Hematopoietic multipotent progenitor cell treated with erythropoietin and hydrocortisone succinate and interleukin-3 and kit ligand, for 17 days (in vitro differentiated cells): ENCODE results near the gene SPRED3.
"Not testable (repeated sequence)": the region's sequence is repeated elsewhere in the genome, so short reads cannot be mapped to it uniquely, and the experiment has no call there.

ENCODE experiments used
- DNase-seq: peaks from one replicate; pipeline ENCODE4 v3.0.0-alpha.2; 2015; ENCODE audit warnings: low spot score

Gene SPRED3

DNA sequence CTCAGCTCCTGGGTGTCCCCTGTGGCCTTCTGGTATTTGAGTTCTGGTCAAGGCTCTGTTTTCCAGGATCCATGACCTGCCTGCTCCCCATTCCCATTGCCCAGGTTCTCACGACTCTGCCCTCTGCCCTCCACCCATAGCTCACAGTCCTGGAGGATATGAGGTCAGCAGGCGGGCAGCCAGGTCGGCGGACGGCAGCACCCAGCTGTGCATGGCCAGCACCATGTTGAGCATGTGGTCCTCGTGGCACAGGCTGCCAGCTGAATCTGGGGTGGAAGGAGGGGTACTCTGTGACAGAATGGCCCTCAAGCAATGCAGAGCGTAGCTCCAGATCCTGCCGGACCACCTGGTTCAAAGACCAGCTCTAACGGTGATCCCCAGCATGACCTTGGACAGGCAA, 32.4 kb downstream of the SPRED3 start:
- no peak for DNase-seq

DNA sequence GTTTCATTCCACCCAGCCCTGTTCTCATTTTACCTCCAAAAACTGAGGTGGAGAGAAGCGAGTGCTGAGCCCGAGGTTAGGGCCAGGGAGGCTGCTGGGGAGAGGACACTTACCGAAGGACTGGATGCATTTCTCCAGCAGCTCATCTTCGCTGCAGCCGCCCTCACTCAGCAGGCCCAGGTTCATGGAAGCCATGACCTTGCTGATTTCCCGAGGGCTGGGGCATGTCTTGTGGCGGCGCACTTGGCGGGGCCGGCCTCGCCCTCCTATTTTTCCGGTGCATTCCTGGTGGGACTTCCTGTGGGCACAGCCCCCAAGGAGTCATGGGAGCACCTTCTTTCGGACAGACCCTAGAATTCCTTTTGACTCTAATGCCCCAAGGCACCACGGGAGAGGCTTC, 33.4 kb downstream of the SPRED3 start:
- no peak for DNase-seq

GRCh38 chr19:38422438-38422837, 33.9 kb downstream of the SPRED3 start:
- no peak for DNase-seq

DNA sequence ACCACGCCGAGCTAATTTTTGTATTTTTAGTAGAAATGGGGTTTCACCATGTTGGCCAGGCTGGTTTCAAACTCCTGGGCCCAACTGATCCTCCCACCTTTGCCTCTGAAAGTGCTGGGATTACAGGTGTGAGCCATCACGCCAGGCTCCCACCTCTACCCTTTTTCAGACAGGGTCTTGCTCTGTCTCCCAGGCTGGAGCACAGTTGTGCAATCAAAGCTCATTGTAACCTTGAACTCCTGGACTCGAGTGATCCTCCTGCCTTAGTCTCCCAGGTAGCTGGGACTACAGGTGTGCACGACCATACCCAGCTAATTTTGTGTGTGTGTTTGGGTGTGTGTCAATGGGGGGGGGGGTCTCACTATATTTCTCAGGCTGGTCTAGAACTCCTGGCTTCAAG, 35.8 kb downstream of the SPRED3 start:
- DNase-seq, result no peak

DNA sequence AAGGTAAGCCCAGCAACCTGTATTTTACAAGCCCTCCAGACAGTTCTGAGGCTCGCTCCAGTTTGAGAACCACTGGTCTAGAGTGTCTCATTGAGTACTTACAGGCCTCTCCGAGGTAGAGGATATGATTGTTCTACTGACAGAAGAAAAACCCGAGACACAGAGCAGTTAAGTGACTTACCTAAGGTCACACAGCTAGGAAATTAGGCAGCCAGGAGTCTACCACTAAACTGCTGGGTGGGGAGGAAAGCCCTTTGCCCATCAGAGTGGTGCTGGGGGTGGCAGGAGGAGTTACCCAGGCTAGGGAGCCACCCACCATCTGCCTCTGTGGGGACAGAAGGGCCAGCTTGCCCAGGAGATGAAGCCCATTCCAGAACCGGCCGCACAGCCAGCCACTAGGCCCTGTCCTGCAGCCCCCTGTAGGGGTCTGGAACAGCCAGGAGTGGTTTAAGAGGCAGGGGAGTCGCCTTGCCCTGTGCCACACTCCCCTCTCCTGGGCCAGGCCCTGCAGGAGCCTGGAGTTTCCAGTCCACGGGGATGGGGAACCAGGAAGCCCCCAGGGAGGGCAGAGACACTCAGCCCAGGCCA, 36.8 kb downstream of the SPRED3 start:
- DNase-seq, result no peak

DNA sequence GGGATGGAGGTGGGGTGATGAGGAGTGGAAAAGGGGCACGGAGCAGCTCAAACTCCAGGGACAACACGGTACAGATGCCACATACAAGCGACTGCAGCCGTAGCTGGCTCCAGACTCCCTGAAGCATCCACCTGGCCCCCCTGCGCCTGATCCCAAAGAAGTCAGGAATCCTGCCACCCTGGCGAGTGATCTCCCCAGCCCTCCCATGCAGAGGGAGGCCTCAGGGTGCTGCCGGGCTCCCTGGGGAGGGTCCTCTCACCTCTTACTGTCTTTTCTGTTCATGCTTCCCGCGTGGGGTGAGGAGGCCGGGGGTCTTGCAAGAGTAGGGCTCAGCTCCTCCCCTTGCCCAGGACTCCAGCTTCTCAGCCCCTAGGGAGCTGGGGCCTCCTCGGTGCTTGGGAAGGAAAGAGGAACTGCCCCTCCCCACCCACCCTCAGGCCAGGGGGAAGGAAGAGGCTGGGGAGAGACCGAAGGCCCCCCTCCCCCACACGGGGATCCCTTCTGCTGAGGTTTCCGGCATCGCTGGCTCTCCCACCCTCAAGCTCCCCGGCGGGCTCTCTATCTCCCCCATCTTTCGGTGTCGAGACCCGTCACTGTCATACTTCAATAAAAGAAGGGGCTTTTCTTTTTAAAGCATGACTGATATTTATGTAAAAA, 37.4 kb downstream of the SPRED3 start, which contains the start of gene RASGRP4:
Gene RASGRP4, minus strand, starts transcription at position 410 of the 657 bp plus-strand sequence. Its CDS starts 128 bp downstream, at position 282.
- no peak for DNase-seq

DNA sequence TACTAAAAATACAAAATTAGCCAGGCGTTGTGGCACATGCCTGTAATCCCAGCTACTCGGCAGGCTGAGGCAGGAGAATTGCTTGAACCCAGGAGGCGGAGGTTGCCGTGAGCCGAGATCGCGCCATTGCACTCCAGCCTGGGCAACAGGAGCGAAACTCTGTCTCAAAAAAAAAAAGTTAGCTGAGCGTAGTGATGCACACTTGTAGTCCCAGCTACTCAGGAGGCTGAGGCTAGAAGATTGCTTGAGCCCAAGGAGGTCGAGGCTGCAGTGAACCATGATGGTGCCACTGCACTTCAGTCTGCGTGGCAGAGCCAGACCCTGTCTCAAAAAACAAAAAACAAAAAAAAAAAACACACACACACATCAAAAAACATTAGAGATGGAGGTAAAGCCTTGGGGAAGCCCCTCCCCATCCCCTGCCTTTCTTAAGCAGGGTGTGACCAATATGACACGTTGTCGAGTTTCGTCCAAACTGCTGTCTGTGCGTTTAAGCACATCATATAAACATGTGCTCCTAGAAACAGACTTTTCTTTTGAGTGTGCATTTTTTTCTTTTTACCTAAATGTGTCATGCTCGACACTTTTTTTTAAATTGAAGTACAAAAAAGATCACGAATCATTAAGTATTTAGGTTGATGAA, 38.7 kb downstream of the SPRED3 start:
- DNase-seq, result not testable (repeated sequence)

DNA sequence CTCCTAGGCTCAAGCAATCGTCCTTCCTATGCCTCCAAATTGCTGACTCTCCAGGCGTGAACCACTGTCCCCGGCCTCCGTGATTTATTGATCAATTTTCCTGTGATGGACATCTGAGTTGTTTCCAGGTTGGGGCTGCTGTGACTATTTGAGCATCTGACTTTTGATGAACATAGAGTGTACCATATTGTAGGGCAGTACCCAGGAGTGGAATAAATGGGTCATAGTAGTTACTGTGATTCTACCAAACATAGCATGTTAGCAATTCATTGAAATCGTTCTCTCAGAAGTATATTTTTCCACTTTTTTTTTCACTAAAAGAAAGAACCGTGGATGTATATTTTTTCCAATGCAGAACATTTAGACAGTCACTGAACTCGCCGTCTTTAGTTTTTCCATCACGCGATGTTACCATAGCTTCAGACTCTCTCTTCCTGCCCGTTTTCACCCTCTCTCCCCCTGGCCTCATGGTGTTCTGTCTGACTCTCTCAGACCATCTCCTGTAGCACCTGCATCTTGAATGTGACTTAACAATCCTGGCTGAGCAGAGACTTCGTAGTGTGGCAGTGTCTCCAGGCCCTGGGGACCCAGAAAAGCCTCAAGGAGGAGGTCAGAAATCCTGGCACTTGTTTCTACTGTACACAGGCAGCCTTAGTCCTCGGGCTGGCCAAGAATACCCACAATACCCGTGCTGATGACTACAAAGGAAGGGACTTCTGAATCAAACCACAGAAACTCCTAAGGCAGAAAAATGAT, 40.7 kb downstream of the SPRED3 start:
- no peak for DNase-seq

DNA sequence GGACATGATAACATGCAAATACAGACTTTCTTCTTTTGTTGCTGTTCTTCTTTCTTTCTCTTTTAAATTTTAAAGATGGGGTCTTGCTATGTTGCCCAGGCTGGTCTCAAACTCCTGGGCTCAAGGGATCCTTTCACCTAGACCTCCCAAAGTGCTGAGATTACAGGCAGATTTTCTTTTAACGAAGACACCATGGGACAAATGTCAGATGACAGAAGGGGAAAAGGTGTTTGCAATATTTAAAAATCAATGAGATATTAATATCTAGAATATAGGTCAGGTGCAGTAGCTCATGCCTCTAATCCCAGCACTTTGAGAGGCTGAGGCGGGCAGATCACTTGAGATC, 41.3 kb downstream of the SPRED3 start:
- no peak for DNase-seq

GRCh38 chr19:38430931-38431330, 42.4 kb downstream of the SPRED3 start:
- DNase-seq, result no peak

GRCh38 chr19:38433268-38433733, 44.8 kb downstream of the SPRED3 start, which contains the start of gene RYR1:
Gene RYR1 (plus strand): TSS chr19:38433691. CDS start chr19:38433830, 139 bp downstream.
- no peak for DNase-seq

DNA sequence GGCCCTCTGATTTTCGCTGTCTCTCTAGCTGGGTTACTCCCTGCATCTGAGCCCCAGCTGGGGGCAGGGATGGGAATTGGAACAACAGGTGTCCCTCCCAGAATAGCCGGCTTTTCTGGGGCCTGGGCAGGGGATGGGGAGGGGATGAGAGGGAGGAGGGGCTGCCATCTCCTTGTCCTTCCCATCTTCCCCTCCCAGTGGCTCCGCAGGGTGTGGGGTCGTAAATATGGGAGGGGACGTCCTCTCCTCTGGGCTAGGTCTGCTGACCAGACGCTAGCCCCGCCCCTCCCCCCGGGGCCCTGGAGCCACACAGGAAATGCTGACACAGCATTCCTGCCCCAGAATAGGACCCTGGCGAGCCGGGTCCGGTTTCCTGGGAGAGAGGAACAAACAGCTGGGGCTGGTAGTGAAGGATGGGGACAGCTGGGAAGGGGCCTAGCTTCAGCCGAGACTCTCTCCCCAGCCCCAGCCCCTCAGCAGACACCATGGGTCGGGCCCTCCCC, 46.1 kb downstream of the SPRED3 start:
- DNase-seq, result no peak

GRCh38 chr19:38437295-38437694, 48.8 kb downstream of the SPRED3 start:
- no peak for DNase-seq

- DNase-seq, result no peak
Measured at GRCh38 chr19:38437917-38438316, 49.4 kb downstream of the SPRED3 start.

DNA sequence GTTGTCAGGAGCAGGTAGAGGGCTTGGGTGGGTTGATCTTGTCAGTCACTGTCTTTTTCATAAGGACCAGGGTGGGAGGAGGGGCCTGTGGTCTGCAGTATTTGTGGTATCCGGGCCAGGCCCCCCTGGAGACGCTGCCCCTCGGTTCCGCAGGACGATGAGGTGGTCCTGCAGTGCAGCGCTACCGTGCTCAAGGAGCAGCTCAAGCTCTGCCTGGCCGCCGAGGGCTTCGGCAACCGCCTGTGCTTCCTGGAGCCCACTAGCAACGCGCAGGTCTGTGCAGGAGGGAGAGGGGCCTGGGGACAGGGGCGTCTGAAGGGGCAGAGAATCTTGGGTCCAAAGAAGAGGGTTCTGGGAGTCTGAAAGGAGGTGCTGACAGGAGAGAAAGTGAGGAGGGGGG, 52.1 kb downstream of the SPRED3 start:
- DNase-seq, result no peak

- no peak for DNase-seq
Measured at GRCh38 chr19:38441657-38442348, 53.3 kb downstream of the SPRED3 start.

- no peak for DNase-seq
Measured at GRCh38 chr19:38442736-38443135, 54.2 kb downstream of the SPRED3 start.

GRCh38 chr19:38443458-38443999, 55.0 kb downstream of the SPRED3 start:
- DNase-seq, result no peak

DNA sequence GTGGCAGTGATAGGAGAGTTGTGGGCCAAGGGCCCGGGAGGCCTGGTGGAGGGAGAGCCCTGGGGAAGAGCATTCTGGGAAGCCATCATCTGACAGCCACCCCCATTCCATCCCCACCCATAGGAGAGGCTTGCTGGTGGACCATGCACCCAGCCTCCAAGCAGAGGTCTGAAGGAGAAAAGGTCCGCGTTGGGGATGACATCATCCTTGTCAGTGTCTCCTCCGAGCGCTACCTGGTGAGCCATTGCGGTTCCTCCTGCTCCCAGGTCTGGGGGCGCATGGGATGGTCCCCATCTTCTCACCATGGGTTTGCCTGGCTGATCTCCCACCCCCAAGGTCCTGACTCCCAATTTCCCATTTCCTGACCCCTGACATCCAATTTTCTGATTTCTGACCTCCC, 55.5 kb downstream of the SPRED3 start:
- no peak for DNase-seq

DNA sequence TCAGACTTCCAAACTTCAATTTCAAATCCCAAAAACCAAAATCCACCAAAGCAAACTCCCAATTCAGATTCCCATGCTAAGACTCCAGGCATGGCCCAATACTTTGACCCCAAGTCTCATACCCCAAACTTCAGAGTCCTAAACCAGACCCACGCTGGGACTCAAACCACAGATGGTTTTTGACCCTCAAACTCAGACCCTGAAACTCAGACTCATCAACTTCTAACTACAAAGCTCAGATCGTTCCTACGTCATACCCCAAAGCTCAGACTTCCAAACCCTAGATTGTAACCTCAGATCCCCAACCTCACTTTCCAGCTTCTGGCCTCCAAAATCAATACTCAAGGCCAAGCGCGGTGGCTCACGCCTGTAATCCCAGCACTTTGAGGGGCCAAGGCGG, 56.9 kb downstream of the SPRED3 start:
- DNase-seq, result no peak

- DNase-seq, result no peak
Measured at GRCh38 chr19:38448225-38448624, 59.7 kb downstream of the SPRED3 start.
